ENCODE results near the gene PUM1. TPM values are rescaled to one million over a fixed set of nuclear protein-coding genes. Genes with fewer than 3 reads are reported as not detected.
A peak's percentile ranks its signal among the peaks of the same experiment; 100 is the strongest.

Gene PUM1, protein sequence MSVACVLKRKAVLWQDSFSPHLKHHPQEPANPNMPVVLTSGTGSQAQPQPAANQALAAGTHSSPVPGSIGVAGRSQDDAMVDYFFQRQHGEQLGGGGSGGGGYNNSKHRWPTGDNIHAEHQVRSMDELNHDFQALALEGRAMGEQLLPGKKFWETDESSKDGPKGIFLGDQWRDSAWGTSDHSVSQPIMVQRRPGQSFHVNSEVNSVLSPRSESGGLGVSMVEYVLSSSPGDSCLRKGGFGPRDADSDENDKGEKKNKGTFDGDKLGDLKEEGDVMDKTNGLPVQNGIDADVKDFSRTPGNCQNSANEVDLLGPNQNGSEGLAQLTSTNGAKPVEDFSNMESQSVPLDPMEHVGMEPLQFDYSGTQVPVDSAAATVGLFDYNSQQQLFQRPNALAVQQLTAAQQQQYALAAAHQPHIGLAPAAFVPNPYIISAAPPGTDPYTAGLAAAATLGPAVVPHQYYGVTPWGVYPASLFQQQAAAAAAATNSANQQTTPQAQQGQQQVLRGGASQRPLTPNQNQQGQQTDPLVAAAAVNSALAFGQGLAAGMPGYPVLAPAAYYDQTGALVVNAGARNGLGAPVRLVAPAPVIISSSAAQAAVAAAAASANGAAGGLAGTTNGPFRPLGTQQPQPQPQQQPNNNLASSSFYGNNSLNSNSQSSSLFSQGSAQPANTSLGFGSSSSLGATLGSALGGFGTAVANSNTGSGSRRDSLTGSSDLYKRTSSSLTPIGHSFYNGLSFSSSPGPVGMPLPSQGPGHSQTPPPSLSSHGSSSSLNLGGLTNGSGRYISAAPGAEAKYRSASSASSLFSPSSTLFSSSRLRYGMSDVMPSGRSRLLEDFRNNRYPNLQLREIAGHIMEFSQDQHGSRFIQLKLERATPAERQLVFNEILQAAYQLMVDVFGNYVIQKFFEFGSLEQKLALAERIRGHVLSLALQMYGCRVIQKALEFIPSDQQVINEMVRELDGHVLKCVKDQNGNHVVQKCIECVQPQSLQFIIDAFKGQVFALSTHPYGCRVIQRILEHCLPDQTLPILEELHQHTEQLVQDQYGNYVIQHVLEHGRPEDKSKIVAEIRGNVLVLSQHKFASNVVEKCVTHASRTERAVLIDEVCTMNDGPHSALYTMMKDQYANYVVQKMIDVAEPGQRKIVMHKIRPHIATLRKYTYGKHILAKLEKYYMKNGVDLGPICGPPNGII
- total RNA-seq (100 to 1,000 TPM; 114 to 226 (median 174) TPM), polyA plus RNA-seq (100 to 1,000 TPM; 123 to 146 TPM), total RNA-seq (240 reads per million, percentile 94 among the genes with 10 or more reads in this experiment)

DNA sequence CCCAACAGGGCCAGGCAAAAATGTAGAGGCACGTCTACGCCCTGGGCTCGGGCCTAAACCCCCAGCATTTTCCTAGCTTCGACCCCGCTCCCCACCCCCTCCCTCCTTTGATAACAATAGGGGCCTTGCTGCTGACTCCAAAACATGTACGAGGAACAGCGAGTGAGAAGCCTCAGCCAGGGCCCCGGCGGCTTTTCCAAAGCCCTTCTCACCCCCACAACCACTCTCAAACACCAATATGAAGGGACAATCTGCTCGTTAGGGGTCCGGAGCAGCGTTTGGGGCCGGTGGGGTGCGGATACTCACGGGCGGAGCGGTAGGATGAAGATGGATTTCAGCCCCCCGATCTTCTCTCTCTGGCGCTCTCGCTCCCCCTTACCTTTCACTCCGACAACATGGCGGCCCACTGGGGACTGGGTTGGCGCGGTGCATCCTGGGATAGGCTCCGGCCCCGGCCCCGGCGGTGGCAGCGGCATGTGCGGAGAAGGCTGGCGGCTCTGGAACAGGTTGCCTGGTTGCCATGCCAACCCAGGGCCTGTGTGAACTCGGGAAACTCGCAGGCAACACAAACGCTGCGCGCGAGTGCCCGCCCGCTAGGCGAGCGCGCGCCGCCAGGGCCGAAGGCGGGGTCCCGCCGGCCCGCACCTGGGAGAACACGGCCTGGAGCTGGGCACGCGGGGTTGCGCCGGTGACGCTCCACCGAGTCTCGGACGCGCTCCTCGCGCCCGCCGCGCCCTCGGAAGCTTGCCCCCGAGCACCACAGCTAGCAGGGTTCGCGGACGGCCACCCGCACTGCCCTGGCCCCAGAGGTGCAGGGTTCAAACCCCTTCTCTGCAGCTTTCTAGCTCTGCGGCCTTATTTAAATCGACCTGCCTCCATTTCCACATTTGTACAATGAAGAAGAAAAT is at the start of gene PUM1:
Gene PUM1, minus strand, starts transcription at position 408 of the 908 bp plus-strand sequence. CDS start 6,151 bp downstream, outside the sequence.
- no peaks in the 10 kb centered on the region for H3K9me3 ChIP-seq (ENCODE audit: control insufficient read depth in 2 of 3, low read length in 3 of 3)
- peak; percentile 95 to 99 (median 97) for DNase-seq
- peak within 1 kb of the TSS; percentile 95 for H3K27ac ChIP-seq (ENCODE audit: low read depth, low read length)
- no peaks in the 10 kb centered on the region for H3K36me3 ChIP-seq (ENCODE audit: control insufficient read depth in 2 of 3, insufficient read depth in 3 of 3, low read length in 3 of 3)
- Mint-ChIP-seq H3K27ac (peak within 1 kb of the TSS; percentile 97 to 99 (median 98)), H3K4me3 (peak within 1 kb of the TSS; percentile 96 to 100 (median 98)), H3K4me1 (peaks cover 20 to 38% (median 29%) of the 10 kb centered on the region in 7 donors), H3K36me3 (peaks cover 0 to 8% (median 0%) of the 10 kb centered on the region in 5 donors), H3K9me3 (no peaks in the 10 kb centered on the region), H3K27me3 (no peaks in the 10 kb centered on the region)
- CTCF ChIA-PET: interaction anchor here (0.7 to 1.0 kb wide), 2 partner anchors 15 to 44 kb away, joined by 3 read pairs; no protein-coding TSS in a partner anchor
- H3K4me3 ChIP-seq (ENCODE audit: low read length): peak within 1 kb of the TSS; percentile 97
- POLR2A ChIA-PET: interaction anchor here (1.4 kb wide), 1 partner anchor 1884 kb away, joined by 3 read pairs; the partner anchor contains the start of gene SRSF4
- peaks cover 10 to 18% of the 10 kb centered on the region in 2 donors for H3K4me1 ChIP-seq (ENCODE audit: control insufficient read depth in 2 of 2, insufficient read depth in 2 of 2, low read length in 2 of 2)
- peak; percentile 99 for ATAC-seq
- intact Hi-C loops (cut with micrococcal nuclease): loop anchor here (1.0 to 10.0 kb wide), 15 partner anchors 51 to 1881 kb away; partner anchors contain the start of genes PEF1 (in 2 of the 2), PTP4A2 (in 2 of the 2), BSDC1 (in 1 of the 2) and LAPTM5 (in 1 of the 2)
- H3K27me3 ChIP-seq (ENCODE audit: control insufficient read depth in 2 of 2, insufficient read depth in 2 of 2, low read length in 2 of 2): no peaks in the 10 kb centered on the region

DNA sequence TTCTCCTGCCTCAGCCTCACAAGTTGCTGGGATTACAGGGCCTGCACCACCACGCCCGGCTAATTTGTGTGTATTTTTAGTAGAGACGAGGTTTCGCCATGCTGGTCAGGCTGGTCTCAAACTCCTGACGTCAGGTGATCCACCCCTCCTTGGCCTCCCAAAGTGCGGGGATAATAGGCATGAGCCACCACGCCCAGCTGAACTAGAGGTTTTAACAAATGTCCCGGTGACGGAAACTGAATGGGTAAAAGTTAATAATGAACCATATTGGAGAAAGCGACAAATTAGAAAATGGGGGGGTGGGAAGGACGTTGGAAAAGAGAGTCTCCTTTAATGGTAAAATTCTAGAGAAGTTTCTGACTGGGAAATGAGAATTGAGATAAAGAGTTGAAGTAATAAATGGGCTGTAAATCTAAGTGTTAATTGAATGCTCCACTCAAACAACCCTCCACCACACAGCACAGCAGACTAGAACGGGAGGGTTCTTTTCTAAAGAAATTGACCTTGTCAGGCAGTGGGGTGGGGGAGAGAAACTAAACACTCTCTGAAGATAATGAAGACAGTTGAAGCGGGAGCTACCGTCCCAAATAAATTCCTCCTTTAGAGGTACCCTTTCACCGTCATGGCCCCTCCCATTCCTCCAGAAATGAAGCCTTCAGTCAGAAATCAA is 46.9 kb upstream of the PUM1 start:
- Histone ChIP-seq H3K27ac (ENCODE audit: low read depth, low read length) (no peak overlapping the region), H3K36me3 (ENCODE audit: control insufficient read depth in 2 of 3, insufficient read depth in 3 of 3, low read length in 3 of 3) (no peaks in the 10 kb centered on the region), H3K4me1 (ENCODE audit: control insufficient read depth in 2 of 2, insufficient read depth in 2 of 2, low read length in 2 of 2) (no peaks in the 10 kb centered on the region), H3K9me3 (ENCODE audit: control insufficient read depth in 2 of 3, low read length in 3 of 3) (no peaks in the 10 kb centered on the region), H3K4me3 (ENCODE audit: low read length) (no peak overlapping the region), H3K27me3 (ENCODE audit: control insufficient read depth in 2 of 2, insufficient read depth in 2 of 2, low read length in 2 of 2) (no peaks in the 10 kb centered on the region)
- ChIA-PET POLR2A (no interaction called here), CTCF (no interaction called here)
- Mint-ChIP-seq H3K9me3 (no peaks in the 10 kb centered on the region), H3K36me3 (no peaks in the 10 kb centered on the region), H3K4me1 (peaks cover 0 to 2% (median 0%) of the 10 kb centered on the region in 7 donors), H3K27ac (no peak overlapping the region), H3K27me3 (peaks cover 0 to 15% (median 11%) of the 10 kb centered on the region in 5 donors), H3K4me3 (no peak overlapping the region)
- DNase-seq: no peak
- no peak for ATAC-seq
- intact Hi-C loops (cut with micrococcal nuclease): no loop called here

DNA sequence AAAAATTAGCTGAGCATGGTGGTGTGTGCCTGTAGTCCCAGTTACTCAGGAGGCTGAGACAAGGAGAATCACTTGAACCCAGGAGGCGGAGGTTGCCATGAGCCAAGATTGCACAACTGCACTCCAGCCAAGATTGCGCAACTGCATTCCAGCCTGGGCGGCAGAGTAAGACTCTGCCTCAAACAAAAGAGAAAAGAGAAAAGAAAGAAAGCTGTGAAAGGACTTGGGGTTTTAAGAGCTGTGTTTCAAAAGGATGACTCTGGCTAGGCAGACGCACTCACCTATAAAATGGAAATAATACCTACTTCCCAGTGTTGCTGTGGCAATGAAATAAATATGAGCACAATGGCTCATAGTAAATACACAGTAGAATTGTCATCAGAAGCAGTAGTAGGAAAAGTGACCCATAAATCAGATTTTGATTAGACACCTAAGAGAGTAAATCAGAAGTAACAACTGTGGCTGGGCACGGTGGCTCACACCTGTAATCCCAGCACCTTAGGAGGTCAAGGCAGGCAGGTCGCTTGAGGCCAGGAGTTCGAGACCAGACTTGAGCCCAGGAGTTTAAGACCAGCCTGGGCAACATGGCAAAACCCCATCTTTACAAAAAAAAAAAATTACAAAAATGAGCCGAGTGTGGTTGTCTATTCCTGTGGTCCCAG is 45.9 kb upstream of the PUM1 start:
- DNase-seq (no peak), ATAC-seq (no peak)
- H3K4me1 Mint-ChIP-seq: peaks cover 0 to 2% (median 0%) of the 10 kb centered on the region in 7 donors
- no peak overlapping the region for H3K27ac Mint-ChIP-seq
- H3K36me3 Mint-ChIP-seq: no peaks in the 10 kb centered on the region
- intact Hi-C loops (cut with micrococcal nuclease): no loop called here
- H3K4me3 Mint-ChIP-seq: no peak overlapping the region
- H3K36me3 ChIP-seq (ENCODE audit: control insufficient read depth in 2 of 3, insufficient read depth in 3 of 3, low read length in 3 of 3): no peaks in the 10 kb centered on the region
- H3K27me3 ChIP-seq (ENCODE audit: control insufficient read depth in 2 of 2, insufficient read depth in 2 of 2, low read length in 2 of 2): no peaks in the 10 kb centered on the region
- no peaks in the 10 kb centered on the region for H3K9me3 Mint-ChIP-seq
- ChIA-PET CTCF (no interaction called here), POLR2A (no interaction called here)
- H3K4me1 ChIP-seq (ENCODE audit: control insufficient read depth in 2 of 2, insufficient read depth in 2 of 2, low read length in 2 of 2): no peaks in the 10 kb centered on the region
- no peak overlapping the region for H3K4me3 ChIP-seq (ENCODE audit: low read length)
- H3K27me3 Mint-ChIP-seq: peaks cover 0 to 13% (median 11%) of the 10 kb centered on the region in 5 donors
- H3K9me3 ChIP-seq (ENCODE audit: control insufficient read depth in 2 of 3, low read length in 3 of 3): no peaks in the 10 kb centered on the region
- H3K27ac ChIP-seq (ENCODE audit: low read depth, low read length): no peak overlapping the region

DNA sequence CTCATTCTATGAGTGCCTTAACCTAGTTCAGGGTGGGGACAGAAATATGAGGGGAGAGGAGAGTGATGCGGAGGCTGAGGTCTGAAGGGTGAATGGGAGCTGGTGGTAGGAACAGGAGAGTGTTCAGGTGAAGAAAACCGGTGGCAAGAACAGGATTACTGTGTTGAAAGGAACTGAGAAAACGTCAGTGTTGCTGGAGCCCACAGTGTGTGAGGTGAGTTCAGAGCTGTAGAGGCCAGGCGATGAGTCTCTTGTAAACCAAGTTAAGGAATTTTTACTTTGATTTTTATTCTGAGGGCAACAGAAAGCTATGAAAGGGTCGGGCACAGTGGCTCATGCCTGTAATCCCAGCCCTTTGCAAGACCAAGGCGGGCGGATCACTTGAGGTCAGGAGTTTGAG is 45.3 kb upstream of the PUM1 start:
- no peak overlapping the region for H3K27ac Mint-ChIP-seq
- peaks cover 0 to 2% (median 0%) of the 10 kb centered on the region in 7 donors for H3K4me1 Mint-ChIP-seq
- no peaks in the 10 kb centered on the region for H3K36me3 ChIP-seq (ENCODE audit: control insufficient read depth in 2 of 3, insufficient read depth in 3 of 3, low read length in 3 of 3)
- no peaks in the 10 kb centered on the region for H3K27me3 ChIP-seq (ENCODE audit: control insufficient read depth in 2 of 2, insufficient read depth in 2 of 2, low read length in 2 of 2)
- no peaks in the 10 kb centered on the region for H3K9me3 Mint-ChIP-seq
- no peaks in the 10 kb centered on the region for H3K36me3 Mint-ChIP-seq
- ChIA-PET POLR2A (no interaction called here), CTCF (no interaction called here)
- no peaks in the 10 kb centered on the region for H3K9me3 ChIP-seq (ENCODE audit: control insufficient read depth in 2 of 3, low read length in 3 of 3)
- H3K27ac ChIP-seq (ENCODE audit: low read depth, low read length): no peak overlapping the region
- no peak overlapping the region for H3K4me3 Mint-ChIP-seq
- no peak overlapping the region for H3K4me3 ChIP-seq (ENCODE audit: low read length)
- ATAC-seq: no peak
- intact Hi-C loops (cut with micrococcal nuclease): no loop called here
- DNase-seq: no peak
- H3K4me1 ChIP-seq (ENCODE audit: control insufficient read depth in 2 of 2, insufficient read depth in 2 of 2, low read length in 2 of 2): no peaks in the 10 kb centered on the region
- peaks cover 0 to 9% (median 7%) of the 10 kb centered on the region in 5 donors for H3K27me3 Mint-ChIP-seq

DNA sequence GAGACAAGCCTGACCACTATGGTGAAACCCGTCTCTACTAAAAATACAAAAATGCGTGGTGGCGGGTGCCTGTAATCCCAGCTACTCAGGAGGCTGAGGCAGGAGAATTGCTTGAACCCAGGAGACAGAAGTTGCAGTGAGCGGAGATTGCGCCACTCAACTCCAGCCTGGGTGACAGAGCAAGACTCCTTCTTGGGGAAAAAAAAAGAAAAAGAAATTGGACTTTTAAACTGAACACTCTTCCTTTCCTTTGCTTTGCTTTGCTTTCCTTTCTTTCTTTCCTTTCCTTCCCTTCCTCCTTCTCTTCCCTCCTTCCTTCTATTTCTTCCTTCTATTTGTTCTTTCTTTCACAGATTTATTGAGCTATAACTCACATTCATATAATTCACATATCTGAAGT is 43.3 kb upstream of the PUM1 start:
- Mint-ChIP-seq H3K27ac (no peak overlapping the region), H3K9me3 (no peaks in the 10 kb centered on the region), H3K36me3 (no peaks in the 10 kb centered on the region), H3K4me3 (no peak overlapping the region), H3K4me1 (peaks cover 0 to 2% (median 0%) of the 10 kb centered on the region in 7 donors), H3K27me3 (peaks cover 0 to 6% (median 2%) of the 10 kb centered on the region in 5 donors)
- H3K4me3 ChIP-seq (ENCODE audit: low read length): no peak overlapping the region
- ATAC-seq: no peak
- H3K27me3 ChIP-seq (ENCODE audit: control insufficient read depth in 2 of 2, insufficient read depth in 2 of 2, low read length in 2 of 2): no peaks in the 10 kb centered on the region
- POLR2A ChIA-PET: interaction anchor here (0.7 kb wide), 2 partner anchors 34 to 121 kb away, joined by 5 to 9 read pairs; no protein-coding TSS in a partner anchor
- DNase-seq: no peak
- no peaks in the 10 kb centered on the region for H3K9me3 ChIP-seq (ENCODE audit: control insufficient read depth in 2 of 3, low read length in 3 of 3)
- no peaks in the 10 kb centered on the region for H3K36me3 ChIP-seq (ENCODE audit: control insufficient read depth in 2 of 3, insufficient read depth in 3 of 3, low read length in 3 of 3)
- no peak overlapping the region for H3K27ac ChIP-seq (ENCODE audit: low read depth, low read length)
- intact Hi-C loops (cut with micrococcal nuclease): no loop called here
- CTCF ChIA-PET: no interaction called here
- no peaks in the 10 kb centered on the region for H3K4me1 ChIP-seq (ENCODE audit: control insufficient read depth in 2 of 2, insufficient read depth in 2 of 2, low read length in 2 of 2)

All from naive thymus-derived CD4-positive, alpha-beta T cell (primary cell).